Activated CD4-positive, CD25-positive, alpha-beta regulatory T cell (primary cell): ENCODE results near the gene EDN2.

Experiments used
- DNase-seq, 4 experiments: peaks; one replicate each; lab custom pipeline; 2025; lab: John Stamatoyannopoulos, UW

Gene EDN2

DNA sequence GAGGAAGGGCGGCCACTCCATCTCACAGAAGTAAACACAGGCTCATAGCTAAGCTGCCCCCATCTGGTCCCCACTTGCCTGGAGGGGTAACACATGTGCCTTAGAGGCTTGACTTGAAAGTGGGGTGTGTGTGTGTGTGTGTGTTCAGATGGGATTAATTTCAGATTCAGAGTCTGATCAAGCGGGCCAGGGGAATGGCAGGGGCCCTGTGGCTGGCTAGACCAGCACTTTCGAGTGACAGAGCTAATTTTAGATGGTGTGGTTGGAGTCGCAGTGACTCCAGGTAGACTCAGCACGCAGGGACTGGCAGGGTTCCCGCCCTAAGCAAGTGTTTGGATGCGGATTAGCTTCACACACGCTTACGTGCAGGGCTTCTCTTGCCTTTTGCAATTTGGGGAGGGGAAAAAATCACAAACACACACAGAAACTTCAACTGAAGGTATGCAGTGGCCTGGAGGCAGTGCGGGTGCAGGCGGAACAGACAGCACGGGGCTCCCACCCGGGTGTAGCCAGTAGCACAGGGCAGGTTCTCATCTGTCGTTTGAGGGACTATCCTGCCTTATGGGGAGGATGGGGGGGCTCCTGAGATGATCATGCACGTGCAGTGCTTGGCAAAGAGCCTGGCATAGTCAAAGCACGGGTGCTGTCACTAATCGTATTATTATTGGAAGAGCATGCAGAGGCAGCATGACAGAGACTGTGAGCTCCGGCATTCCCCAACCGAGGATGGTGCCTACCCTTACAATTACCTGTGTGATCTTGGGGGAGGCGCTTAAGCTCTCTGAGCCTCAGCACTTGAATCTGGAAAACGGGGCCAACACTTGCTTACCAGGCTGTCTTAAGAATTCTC is 1.3 kb downstream of the EDN2 start:
- DNase-seq: no peak

DNA sequence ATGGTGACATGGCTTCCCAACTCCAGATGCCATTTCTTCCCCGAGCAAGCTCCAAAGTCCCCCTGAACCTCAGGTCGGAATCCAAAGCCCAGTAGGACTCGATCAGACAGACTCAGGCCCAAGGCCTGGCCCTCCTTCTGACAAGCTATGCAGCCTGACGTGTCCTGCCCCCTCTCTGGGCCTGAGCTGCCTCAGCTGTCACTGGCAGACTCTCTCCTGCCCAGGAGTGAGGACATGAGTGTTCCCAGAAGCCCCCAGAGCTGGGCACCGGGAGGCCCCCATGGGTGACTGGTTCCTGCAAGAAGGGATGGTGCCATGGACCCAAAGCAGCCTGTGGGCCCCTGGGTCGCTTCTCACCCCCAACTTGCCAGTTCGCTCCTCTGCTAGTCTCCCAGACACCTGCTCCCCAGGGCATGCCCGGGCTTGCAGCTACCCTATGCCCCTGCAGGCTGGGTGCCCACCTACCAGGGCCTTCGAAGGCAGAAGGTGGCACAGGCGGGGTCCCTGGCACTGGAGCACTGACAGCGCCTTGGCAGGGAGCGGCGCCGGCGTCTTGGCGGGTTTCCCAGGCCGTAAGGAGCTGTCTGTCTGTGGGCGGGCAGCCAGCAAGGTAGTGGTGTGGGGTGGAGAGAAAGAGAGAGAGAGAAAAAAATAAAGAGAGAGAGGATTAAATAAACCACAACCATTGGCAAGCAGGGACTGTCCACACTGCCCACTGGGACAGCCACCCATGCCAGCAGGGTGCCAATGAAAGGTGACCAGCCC is 2.3 kb downstream of the EDN2 start:
- DNase-seq: no peak

GRCh38 chr1:41481109-41481775 is 3.2 kb downstream of the EDN2 start:
- DNase-seq: no peak

DNA sequence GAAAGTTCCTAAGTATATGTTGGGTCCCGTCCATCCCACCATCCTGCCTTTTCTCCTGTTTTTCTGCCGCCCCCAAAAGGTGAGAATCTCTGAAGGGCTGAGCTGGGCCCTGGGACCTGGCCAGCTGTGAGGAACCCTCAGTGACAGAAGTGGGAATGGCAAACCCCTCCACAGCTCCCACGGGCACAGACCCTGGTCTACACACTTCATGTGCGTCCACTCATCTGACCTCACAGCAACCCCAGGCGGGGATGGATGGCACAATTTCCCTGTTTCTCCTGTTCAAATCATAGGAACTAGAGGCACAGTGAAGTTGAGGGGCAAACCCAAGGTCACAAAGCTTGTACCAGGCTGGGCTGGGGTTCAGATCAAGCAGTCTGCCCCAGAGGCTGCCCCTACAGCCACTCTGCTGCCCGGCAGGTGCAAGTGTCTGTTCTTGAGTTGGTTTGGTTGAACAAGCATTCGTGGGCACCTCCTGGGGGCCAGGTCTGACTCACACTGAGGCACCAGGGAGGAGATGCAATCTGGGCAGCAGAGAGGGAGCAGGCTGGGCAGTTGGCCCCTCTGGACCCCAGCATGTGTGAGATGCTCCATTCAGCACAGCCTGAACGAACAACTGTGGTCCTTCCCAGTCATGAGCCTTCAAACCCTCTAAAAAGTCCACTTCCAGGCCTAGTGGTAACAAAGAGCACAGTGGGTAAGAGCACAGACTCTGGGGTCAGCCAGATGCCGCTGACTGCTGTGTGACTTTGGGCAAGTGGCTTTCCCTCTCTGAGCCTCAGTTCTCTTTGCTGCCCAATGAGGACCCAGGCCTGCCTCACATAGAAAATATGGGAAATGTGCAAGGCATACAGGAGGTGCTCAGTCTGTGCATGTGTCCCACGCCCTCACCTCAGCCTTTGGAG is 4.0 kb downstream of the EDN2 start:
- DNase-seq: no peak

GRCh38 chr1:41479808-41480160 is 4.7 kb downstream of the EDN2 start:
- no peak for DNase-seq

- DNase-seq: no peak
Observed at GRCh38 chr1:41479000-41479807, 5.3 kb downstream of the EDN2 start.

GRCh38 chr1:41478118-41478748 is 6.2 kb downstream of the EDN2 start:
- no peak for DNase-seq

GRCh38 chr1:41476807-41477361 is 7.6 kb downstream of the EDN2 start:
- no peak for DNase-seq

- DNase-seq: no peak
Observed at GRCh38 chr1:41475859-41476567, 8.5 kb downstream of the EDN2 start.

DNA sequence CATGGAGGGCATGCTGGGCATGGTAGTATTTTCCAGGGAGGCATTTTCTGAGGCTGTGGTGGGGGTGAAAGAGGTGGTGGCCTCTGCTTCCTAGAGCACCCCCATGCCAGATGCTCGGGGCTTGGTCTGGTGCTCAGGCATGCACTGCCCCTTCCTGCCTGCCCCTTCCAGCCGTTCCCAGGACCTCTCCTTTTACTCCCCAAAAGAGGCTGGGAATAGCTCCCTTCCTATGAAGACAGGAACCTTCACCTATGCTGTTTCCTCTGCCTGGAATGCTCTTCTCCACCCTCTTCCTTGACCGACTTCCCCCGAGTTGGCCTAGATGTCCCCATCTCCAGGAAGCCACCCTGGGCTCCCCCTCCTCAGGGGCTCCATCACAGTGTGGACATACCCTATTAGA is 9.1 kb downstream of the EDN2 start:
- DNase-seq: no peak

DNA sequence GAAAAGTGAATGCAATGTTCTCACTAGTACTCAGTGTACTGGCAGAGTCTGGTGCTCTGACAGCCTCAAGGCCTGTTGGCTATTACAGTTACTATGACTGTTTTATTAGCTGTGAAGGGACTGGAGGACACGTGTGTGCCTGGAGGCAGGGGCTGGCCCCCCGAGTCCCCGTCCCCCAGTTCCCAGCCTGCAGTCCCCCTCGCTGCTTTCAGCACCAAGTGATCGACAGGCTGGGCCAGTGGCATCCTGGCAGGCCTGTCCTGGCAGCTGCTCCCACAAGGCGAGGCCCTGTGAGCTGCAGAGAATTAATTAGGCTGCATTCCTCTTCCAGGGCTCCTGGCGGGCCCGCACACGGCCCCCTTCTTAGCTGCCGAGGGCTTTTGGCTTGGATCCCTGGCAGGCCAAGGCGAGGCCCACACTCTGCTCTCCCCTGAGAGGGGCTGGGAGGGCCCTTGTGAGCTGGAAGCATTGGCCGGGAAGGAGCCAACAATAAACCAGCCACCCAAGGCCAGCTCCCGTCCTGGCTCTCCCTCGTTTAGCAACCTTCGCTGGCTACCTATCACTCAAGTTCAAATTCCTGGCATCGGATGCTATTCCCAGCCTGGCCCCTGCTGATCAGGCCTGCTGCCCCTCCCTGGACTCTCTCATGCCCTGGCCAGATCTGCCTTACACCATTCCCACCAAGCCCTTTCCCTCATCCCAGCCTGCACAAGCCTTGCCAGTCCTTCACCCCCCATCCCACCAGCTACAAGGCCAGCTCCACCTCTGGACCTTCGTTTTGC is 9.8 kb downstream of the EDN2 start:
- no peak for DNase-seq

- no peak for DNase-seq
Observed at GRCh38 chr1:41473738-41474362, 10.6 kb downstream of the EDN2 start.

DNA sequence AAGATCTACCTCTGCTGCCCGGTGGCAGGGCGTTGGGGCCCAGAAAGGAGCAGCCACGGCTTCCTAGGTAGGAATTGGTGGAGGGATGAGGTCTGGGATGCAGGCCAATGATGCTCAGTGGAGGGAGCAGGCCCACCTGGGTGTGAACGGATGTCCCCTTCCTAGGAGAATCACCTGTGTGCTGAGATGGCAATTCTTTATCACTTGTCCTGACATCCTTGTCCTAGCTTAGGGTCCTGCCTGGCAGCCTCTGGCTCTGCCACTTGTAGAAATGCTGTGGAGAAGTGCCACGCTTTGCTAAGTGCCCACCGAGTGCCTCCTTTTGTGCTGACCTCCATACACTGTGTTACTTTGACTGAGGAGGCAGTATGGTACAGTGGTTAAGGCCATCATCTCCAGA is 12.8 kb downstream of the EDN2 start:
- no peak for DNase-seq

- DNase-seq: no peak
Observed at GRCh38 chr1:41469706-41470105, 14.8 kb downstream of the EDN2 start.

DNA sequence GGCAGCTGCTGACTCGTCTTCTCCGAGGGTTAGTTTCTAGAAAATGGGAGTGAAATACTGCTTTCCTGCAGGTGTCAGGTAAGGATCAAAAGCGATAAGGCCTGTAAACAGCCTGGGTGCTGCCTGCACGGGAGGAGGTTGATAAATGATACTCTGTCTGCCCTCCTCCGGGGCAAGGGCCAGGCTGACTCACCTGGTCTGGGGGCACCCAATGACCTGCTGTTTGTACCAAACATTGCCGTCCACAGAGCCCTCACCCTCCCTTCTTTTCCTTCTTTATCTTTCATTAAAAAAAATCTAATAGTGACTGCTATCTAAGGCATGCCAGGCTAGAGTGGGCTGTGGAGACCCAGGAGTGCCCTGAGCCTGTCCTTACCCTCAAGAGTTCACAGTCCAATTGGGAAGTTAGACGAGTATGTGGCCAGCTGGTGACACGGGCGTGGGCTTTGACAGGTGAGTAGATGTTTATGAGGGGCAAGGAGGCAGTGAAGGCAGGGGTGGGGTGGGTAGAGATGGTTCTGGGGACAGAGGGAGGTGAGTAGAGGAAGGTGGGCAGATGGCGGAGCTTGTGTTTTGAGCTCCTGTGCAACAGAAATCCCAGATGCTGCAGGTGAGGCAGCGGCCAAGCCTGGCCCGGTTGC is 16.2 kb downstream of the EDN2 start:
- DNase-seq: no peak

DNA sequence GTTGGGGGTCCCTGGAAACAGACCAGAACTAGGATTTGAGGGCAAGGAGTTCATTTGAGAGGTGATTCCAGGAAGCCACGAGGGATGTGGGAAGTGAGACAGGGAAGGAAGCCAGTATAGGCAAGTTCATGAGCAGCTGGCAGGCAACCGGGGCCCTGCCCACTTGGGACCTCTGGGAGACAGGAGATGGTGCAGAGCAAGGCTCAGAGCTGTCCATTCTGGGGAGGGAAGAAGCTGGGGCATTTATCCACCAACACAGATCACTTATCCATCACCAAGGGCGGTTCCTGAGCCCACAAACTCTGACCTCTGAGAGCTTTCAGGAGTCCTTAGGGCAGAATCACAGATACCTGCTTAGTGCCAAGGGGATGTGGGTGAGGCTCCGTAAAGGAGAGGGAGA is 16.8 kb downstream of the EDN2 start:
- no peak for DNase-seq

- no peak for DNase-seq
Observed at GRCh38 chr1:41466146-41466545, 18.3 kb downstream of the EDN2 start.

DNA sequence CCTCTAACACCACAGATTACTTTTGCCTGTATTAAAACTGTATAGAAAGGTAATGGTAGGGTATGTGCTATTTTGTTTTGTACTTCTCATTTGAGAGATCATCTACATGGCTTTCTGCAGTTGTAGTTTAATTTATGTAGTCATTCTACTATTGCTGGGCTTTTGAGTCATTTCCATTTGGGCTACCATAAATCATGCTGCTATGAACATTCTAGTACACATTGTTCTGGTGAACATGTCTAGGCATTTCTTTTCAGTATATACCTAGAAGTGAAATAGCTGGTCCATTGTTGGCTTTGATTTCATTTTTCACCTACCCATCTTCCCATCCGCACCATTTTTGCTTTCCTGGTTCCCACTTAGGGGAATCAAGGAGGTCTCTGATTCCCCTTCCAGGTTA is 18.7 kb downstream of the EDN2 start:
- no peak for DNase-seq
